ENCODE data around the gene ST8SIA6. TPM values are rescaled to one million over a fixed set of nuclear protein-coding genes. Genes with fewer than 3 reads are reported as not detected.

Gene ST8SIA6
- total and polyA plus RNA-seq, 10 of the 15 experiments (the other 5 are each of a cell fraction or from before 2014, with no cell fraction given): 0.22 TPM; not detected in 9

- H3K4me2 ChIP-seq (ENCODE audit: control insufficient read depth, insufficient read depth): no peak overlapping the region
- intact Hi-C loops (cut with micrococcal nuclease; ENCODE audit: unreplicated experiment) (loop anchor here (10.0 kb wide), 1 partner anchor 305 kb away; no protein-coding TSS in a partner anchor), in situ Hi-C loops (cut with MboI) (no loop called here)
- WGBS (ENCODE audit: insufficient coverage, insufficient replicate concordance, low lambda C conversion rate, missing lambda C conversion rate): 14% methylated on average over 6 of the region's 6 CpGs
- ChIA-PET SMC1A (ENCODE audit: uncharacterized antibody, unreplicated experiment) (interaction anchor here (0.8 to 1.2 kb wide), 4 partner anchors 10 to 332 kb away, joined by 3 to 4 read pairs (median 3); no protein-coding TSS in a partner anchor), CTCF (interaction anchor here (0.6 to 1.5 kb wide), 3 partner anchors 86 to 319 kb away, joined by 3 to 5 read pairs (median 5); no protein-coding TSS in a partner anchor), RAD21 (ENCODE audit: unreplicated experiment) (no interaction called here), POLR2A (no interaction called here)
- no peaks in the 10 kb centered on the region for H3K4me1 ChIP-seq (ENCODE audit: control insufficient read depth, insufficient read depth, low read length)
- H3K9ac ChIP-seq (ENCODE audit: control insufficient read depth, insufficient read depth, low read length): no peak overlapping the region
- no peaks in the 10 kb centered on the region for H3K79me2 ChIP-seq (ENCODE audit: control insufficient read depth, insufficient read depth, low read length)
- H4K20me1 ChIP-seq (ENCODE audit: control insufficient read depth, insufficient read depth): no peaks in the 10 kb centered on the region
- TF ChIP-seq MLLT1 (IDR thresholded peaks at IDR 0.05) (no peak), CTCF (IDR thresholded peaks at IDR 0.05 in 2 of 3, conservative IDR thresholded peaks at IDR 0.05 in 1 of 3; ENCODE audit: control insufficient read depth in 2 of 3, extremely low read depth in 1 of 3, insufficient read depth in 1 of 3, low read depth in 3 of 3, low read length in 3 of 3) (peak in 1 of 3 experiments; percentile 30; a peak in 2 of 6 replicates), RAD21 (IDR thresholded peaks at IDR 0.05; ENCODE audit: insufficient read depth, low read depth, low read length) (peak; percentile 35)
- H3K27me3 ChIP-seq (replicated peaks in 1 of 2; ENCODE audit: control insufficient read depth in 2 of 2, insufficient read depth in 2 of 2, low read length in 1 of 2): no peaks in the 10 kb centered on the region
- FAIRE-seq (no peak), ATAC-seq (peak; percentile 31; the same call in 1 of the 3 replicates), DNase-seq (ENCODE audit: low read depth, low spot score) (no peak)
- no peaks in the 10 kb centered on the region for H3K9me3 ChIP-seq (replicated peaks; ENCODE audit: control insufficient read depth, insufficient read depth, low read length)
- no peaks in the 10 kb centered on the region for H3K36me3 ChIP-seq (ENCODE audit: control insufficient read depth in 2 of 2, insufficient read depth in 2 of 2, low read length in 1 of 2)
- H3K4me3 ChIP-seq: no peak overlapping the region
- H3K27ac ChIP-seq (ENCODE audit: control insufficient read depth, insufficient read depth): no peak overlapping the region
- H2AFZ ChIP-seq (ENCODE audit: control insufficient read depth, low read depth, low read length): no peak overlapping the region
- no TSS peak for BruUV-seq (replicated peaks)
These were observed 164.2 kb downstream of the ST8SIA6 start for GRCh38 chr10:17290226-17290625.

Data from GM12878 (cell line).